Measurements from ENCODE around the gene FILIP1L. TPM values are rescaled to one million over a fixed set of nuclear protein-coding genes. Genes with fewer than 3 reads are reported as not detected.

The FILIP1L gene
- total RNA-seq, 4 donors from 2014 or later, result 4.4 to 17.7 (median 13.2) TPM

- Histone ChIP-seq H3K27me3 (no peaks in the 10 kb centered on the region), H3K4me1 (no peaks in the 10 kb centered on the region), H3K27ac (no peak overlapping the region), H3K36me3 (no peaks in the 10 kb centered on the region), H3K4me3 (replicated peaks in 1 of 3) (no peak overlapping the region), H3K9me3 (no peaks in the 10 kb centered on the region)
- TF ChIP-seq POLR2A (IDR thresholded peaks at IDR 0.05), result no peak
- TF ChIP-seq CTCF (IDR thresholded peaks at IDR 0.05), result no peak
- DNase-seq, result no peak
- WGBS, 2 donors, result 95 to 96% methylated on average over 1 of the region's 1 CpG
- intact Hi-C loops (cut with DNase I), result no loop called here
These were observed 124.1 kb downstream of the FILIP1L start for GRCh38 chr3:99990179-99990578.

GRCh38 chr3:99984668-99985067, 129.6 kb downstream of the FILIP1L start:
- no peaks in the 10 kb centered on the region for H3K4me1 ChIP-seq
- no peak for DNase-seq
- intact Hi-C loops (cut with DNase I), result no loop called here
- H3K9me3 ChIP-seq, result no peaks in the 10 kb centered on the region
- no peaks in the 10 kb centered on the region for H3K36me3 ChIP-seq
- no peaks in the 10 kb centered on the region for H3K27me3 ChIP-seq
- 86 to 92% methylated on average over 2 of the region's 2 CpGs for WGBS, 2 donors
- TF ChIP-seq CTCF (IDR thresholded peaks at IDR 0.05), result no peak
- no peak for TF ChIP-seq POLR2A (IDR thresholded peaks at IDR 0.05)
- no peak overlapping the region for H3K27ac ChIP-seq
- no peak overlapping the region for H3K4me3 ChIP-seq (replicated peaks in 1 of 3)

- Histone ChIP-seq H3K27ac (no peak overlapping the region), H3K4me3 (replicated peaks in 1 of 3) (no peak overlapping the region), H3K9me3 (no peaks in the 10 kb centered on the region), H3K36me3 (no peaks in the 10 kb centered on the region), H3K4me1 (no peaks in the 10 kb centered on the region), H3K27me3 (no peaks in the 10 kb centered on the region)
- TF ChIP-seq POLR2A (IDR thresholded peaks at IDR 0.05) (no peak), CTCF (IDR thresholded peaks at IDR 0.05) (no peak)
- intact Hi-C loops (cut with DNase I), result no loop called here
- DNase-seq, result no peak
These were observed 130.2 kb downstream of the FILIP1L start for GRCh38 chr3:99984139-99984538.

GRCh38 chr3:99982650-99983049, 131.7 kb downstream of the FILIP1L start:
- intact Hi-C loops (cut with DNase I), result no loop called here
- TF ChIP-seq CTCF (IDR thresholded peaks at IDR 0.05), result no peak
- TF ChIP-seq POLR2A (IDR thresholded peaks at IDR 0.05), result no peak
- no peaks in the 10 kb centered on the region for H3K36me3 ChIP-seq
- WGBS, 2 donors, result 96 to 99% methylated on average over 2 of the region's 2 CpGs
- no peaks in the 10 kb centered on the region for H3K27me3 ChIP-seq
- H3K9me3 ChIP-seq, result no peaks in the 10 kb centered on the region
- H3K4me1 ChIP-seq, result no peaks in the 10 kb centered on the region
- no peak overlapping the region for H3K4me3 ChIP-seq (replicated peaks in 1 of 3)
- H3K27ac ChIP-seq, result no peak overlapping the region
- no peak for DNase-seq

- no peak for DNase-seq
- WGBS, 2 donors, result 91 to 96% methylated on average over 1 of the region's 1 CpG
- Histone ChIP-seq H3K9me3 (no peaks in the 10 kb centered on the region), H3K4me3 (replicated peaks in 1 of 3) (no peak overlapping the region), H3K36me3 (no peaks in the 10 kb centered on the region), H3K27ac (no peak overlapping the region), H3K4me1 (no peaks in the 10 kb centered on the region), H3K27me3 (no peaks in the 10 kb centered on the region)
- intact Hi-C loops (cut with DNase I), result no loop called here
- no peak for TF ChIP-seq POLR2A (IDR thresholded peaks at IDR 0.05)
- TF ChIP-seq CTCF (IDR thresholded peaks at IDR 0.05), result no peak
These were observed 133.2 kb downstream of the FILIP1L start for GRCh38 chr3:99981138-99981537.

Measured in thyroid gland (tissue), 4 donors.